HUES6 (cell line): Measurements from ENCODE around the gene ARL4A.
A peak's percentile ranks its signal among the peaks of the same experiment; 100 is the strongest.
"Not testable (repeated sequence)": the region's sequence is repeated elsewhere in the genome, so short reads cannot be mapped to it uniquely, and the experiment has no call there.

Experiments
- H3K27ac ChIP-seq: 2 replicates; pipeline ENCODE4 v1.7.0; 2013; ENCODE audit warnings: low read depth, mild to moderate bottlenecking, low read length, inconsistent platforms
- H3K27me3 ChIP-seq: 2 replicates; pipeline ENCODE4 v1.6.1; 2013; ENCODE audit warnings: low read length; ENCODE audit not compliant: control insufficient read depth, insufficient read depth
- H3K36me3 ChIP-seq: 2 replicates; pipeline ENCODE4 v1.6.1; 2013; ENCODE audit warnings: low read length; ENCODE audit not compliant: control insufficient read depth, insufficient read depth
- H3K4me1 ChIP-seq: 2 replicates; pipeline ENCODE4 v1.6.1; 2013; ENCODE audit warnings: low read length; ENCODE audit not compliant: control insufficient read depth, insufficient read depth
- H3K4me3 ChIP-seq: 2 replicates; pipeline ENCODE4 v1.5.1; 2013; ENCODE audit warnings: low read depth, low read length
- H3K9ac ChIP-seq: one replicate; pipeline ENCODE4 v1.6.1; 2013; ENCODE audit warnings: mild to moderate bottlenecking, low read length
- H3K9me3 ChIP-seq: 2 replicates; pipeline ENCODE4 v1.6.1; 2013; ENCODE audit warnings: low read depth, low read length; ENCODE audit not compliant: control insufficient read depth, insufficient read depth

ARL4A gene

GRCh38 chr7:12686891-12687717 is at the start of gene ARL4A:
Gene ARL4A (plus strand): TSS chr7:12687633. CDS start chr7:12688255, 622 bp downstream.
- H3K36me3 ChIP-seq = 0 out of 2 replicates have a peak, but pooled peaks cover 4% of the 10 kb centered on the region
- peak within 1 kb of the TSS; percentile 76 for H3K4me3 ChIP-seq
- H3K27me3 ChIP-seq = no peaks in the 10 kb centered on the region
- H3K9ac ChIP-seq = peak within 1 kb of the TSS; percentile 87
- peak within 1 kb of the TSS; percentile 88 for H3K27ac ChIP-seq
- peaks cover 3% of the 10 kb centered on the region; the same call in 1 of the 2 replicates for H3K4me1 ChIP-seq
- H3K9me3 ChIP-seq = no peaks in the 10 kb centered on the region

- Histone ChIP-seq H3K4me3 (no peak overlapping the region), H3K27ac (no peak overlapping the region), H3K36me3 (no peaks in the 10 kb centered on the region), H3K4me1 (no peaks in the 10 kb centered on the region), H3K27me3 (no peaks in the 10 kb centered on the region), H3K9ac (no peak overlapping the region), H3K9me3 (no peaks in the 10 kb centered on the region)
Measured at GRCh38 chr7:12637819-12638592, 49.4 kb upstream of the ARL4A start.

GRCh38 chr7:12638851-12639456 is 48.5 kb upstream of the ARL4A start:
- no peaks in the 10 kb centered on the region for H3K36me3 ChIP-seq
- no peaks in the 10 kb centered on the region for H3K9me3 ChIP-seq
- H3K9ac ChIP-seq = no peak overlapping the region
- H3K4me1 ChIP-seq = no peaks in the 10 kb centered on the region
- no peak overlapping the region for H3K27ac ChIP-seq
- no peaks in the 10 kb centered on the region for H3K27me3 ChIP-seq
- no peak overlapping the region for H3K4me3 ChIP-seq

- Histone ChIP-seq H3K36me3 (no peaks in the 10 kb centered on the region), H3K27ac (no peak overlapping the region)
Measured at GRCh38 chr7:12640299-12641096, 46.9 kb upstream of the ARL4A start.

GRCh38 chr7:12641196-12641595 is 46.2 kb upstream of the ARL4A start:
- H3K36me3 ChIP-seq = no peaks in the 10 kb centered on the region
- no peaks in the 10 kb centered on the region for H3K9me3 ChIP-seq
- H3K4me1 ChIP-seq = peaks cover 3% of the 10 kb centered on the region; the same call in 1 of the 2 replicates
- H3K4me3 ChIP-seq = no peak overlapping the region
- no peak overlapping the region for H3K27ac ChIP-seq
- H3K27me3 ChIP-seq = no peaks in the 10 kb centered on the region
- H3K9ac ChIP-seq = no peak overlapping the region

More at GRCh38 chr7:12640299-12641096, 46.9 kb upstream of the ARL4A start:
- no peak overlapping the region for H3K4me3 ChIP-seq
- H3K4me1 ChIP-seq = no peaks in the 10 kb centered on the region
- no peaks in the 10 kb centered on the region for H3K9me3 ChIP-seq
- no peak overlapping the region for H3K9ac ChIP-seq
- H3K27me3 ChIP-seq = no peaks in the 10 kb centered on the region

- Histone ChIP-seq H3K4me3 (no peak overlapping the region), H3K36me3 (no peaks in the 10 kb centered on the region), H3K9me3 (no peaks in the 10 kb centered on the region), H3K4me1 (peaks cover 15% of the 10 kb centered on the region; the same call in 1 of the 2 replicates), H3K27ac (no peak overlapping the region), H3K9ac (no peak overlapping the region), H3K27me3 (no peaks in the 10 kb centered on the region)
Measured at GRCh38 chr7:12642508-12642907, 44.9 kb upstream of the ARL4A start.

- Histone ChIP-seq H3K27ac (no peak overlapping the region), H3K36me3 (no peaks in the 10 kb centered on the region), H3K4me1 (peaks cover 17% of the 10 kb centered on the region; the same call in 1 of the 2 replicates), H3K4me3 (no peak overlapping the region), H3K27me3 (no peaks in the 10 kb centered on the region), H3K9ac (no peak overlapping the region), H3K9me3 (no peaks in the 10 kb centered on the region)
Measured at GRCh38 chr7:12643001-12643643, 44.3 kb upstream of the ARL4A start.

GRCh38 chr7:12643644-12644043 is 43.8 kb upstream of the ARL4A start:
- H3K9me3 ChIP-seq = no peaks in the 10 kb centered on the region

GRCh38 chr7:12645212-12645611 is 42.2 kb upstream of the ARL4A start:
- not testable (repeated sequence) for H3K9ac ChIP-seq, H3K4me3 ChIP-seq, H3K27ac ChIP-seq, H3K9me3 ChIP-seq, H3K36me3 ChIP-seq, H3K27me3 ChIP-seq
- H3K4me1 ChIP-seq = peaks cover 22% of the 10 kb centered on the region; the same call in 1 of the 2 replicates

More at GRCh38 chr7:12643644-12644043, 43.8 kb upstream of the ARL4A start:
- H3K9ac ChIP-seq = no peak overlapping the region
- no peak overlapping the region for H3K27ac ChIP-seq
- no peaks in the 10 kb centered on the region for H3K36me3 ChIP-seq
- H3K27me3 ChIP-seq = no peaks in the 10 kb centered on the region
- H3K4me3 ChIP-seq = no peak overlapping the region
- H3K4me1 ChIP-seq = peaks cover 19% of the 10 kb centered on the region; the same call in 1 of the 2 replicates

- no peak overlapping the region for H3K9ac ChIP-seq
- no peak overlapping the region for H3K27ac ChIP-seq
- no peak overlapping the region for H3K4me3 ChIP-seq
- H3K27me3 ChIP-seq = no peaks in the 10 kb centered on the region
- no peaks in the 10 kb centered on the region for H3K9me3 ChIP-seq
- no peaks in the 10 kb centered on the region for H3K36me3 ChIP-seq
- H3K4me1 ChIP-seq = peaks cover 22% of the 10 kb centered on the region; the same call in 1 of the 2 replicates
Measured at GRCh38 chr7:12646139-12646538, 41.3 kb upstream of the ARL4A start.
